Neutrophil (primary cell): Measurements from ENCODE around the gene VGF.
"Not testable (repeated sequence)": the region's sequence is repeated elsewhere in the genome, so short reads cannot be mapped to it uniquely, and the experiment has no call there.

Source experiments
- H3K27ac ChIP-seq: fragments of 200-600 bp; sonication (generic); 2 replicates; pipeline ENCODE4 v1.5.1; 2016; ENCODE audit warnings: mild to moderate bottlenecking, moderate library complexity
- H3K27me3 ChIP-seq: fragments of 200-600 bp; sonication (generic); 2 replicates; pipeline ENCODE4 v1.6.0; 2016; ENCODE audit warnings: mild to moderate bottlenecking
- H3K36me3 ChIP-seq: fragments of 200-600 bp; sonication (generic); 2 replicates; pipeline ENCODE4 v1.5.1; 2017
- H3K4me1 ChIP-seq, 2 experiments: fragments of 200-600 bp in 1 of 2; sonication (generic) in 1 of 2; 1 replicate in 1 of 2; 2 replicates in 1 of 2; pipeline versions ENCODE4 v1.5.1 to v1.6.1; 2013 to 2016; ENCODE audit warnings: low read depth in 1 of 2, low read length in 1 of 2, mild to moderate bottlenecking in 1 of 2, moderate library complexity in 1 of 2; ENCODE audit not compliant: control insufficient read depth in 1 of 2, insufficient read depth in 1 of 2
- H3K4me3 ChIP-seq, 2 experiments: fragments of 200-600 bp in 1 of 2; sonication (generic) in 1 of 2; 1 replicate in 1 of 2; 2 replicates in 1 of 2; pipeline ENCODE4 v1.5.1; 2013 to 2016; ENCODE audit warnings: low read depth in 1 of 2, low read length in 1 of 2, mild to moderate bottlenecking in 1 of 2, moderate library complexity in 1 of 2
- H3K9me3 ChIP-seq: fragments of 200-600 bp; sonication (generic); 2 replicates; pipeline ENCODE4 v1.5.1; 2016
- TF ChIP-seq, protein P1 (sequence below): fragments of 200-600 bp; sonication (generic); IDR thresholded peaks from 2 replicates; pipeline ENCODE4 v1.5.1; 2016; ENCODE audit warnings: antibody characterized with exemption

The VGF gene

GRCh38 chr7:101207459-101207858, 42.1 kb upstream of the VGF start:
- peaks cover 9 to 16% of the 10 kb centered on the region in 2 experiments for H3K4me1 ChIP-seq
- no peak overlapping the region for H3K4me3 ChIP-seq
- H3K9me3 ChIP-seq = no peaks in the 10 kb centered on the region
- TF ChIP-seq, protein P1, sequence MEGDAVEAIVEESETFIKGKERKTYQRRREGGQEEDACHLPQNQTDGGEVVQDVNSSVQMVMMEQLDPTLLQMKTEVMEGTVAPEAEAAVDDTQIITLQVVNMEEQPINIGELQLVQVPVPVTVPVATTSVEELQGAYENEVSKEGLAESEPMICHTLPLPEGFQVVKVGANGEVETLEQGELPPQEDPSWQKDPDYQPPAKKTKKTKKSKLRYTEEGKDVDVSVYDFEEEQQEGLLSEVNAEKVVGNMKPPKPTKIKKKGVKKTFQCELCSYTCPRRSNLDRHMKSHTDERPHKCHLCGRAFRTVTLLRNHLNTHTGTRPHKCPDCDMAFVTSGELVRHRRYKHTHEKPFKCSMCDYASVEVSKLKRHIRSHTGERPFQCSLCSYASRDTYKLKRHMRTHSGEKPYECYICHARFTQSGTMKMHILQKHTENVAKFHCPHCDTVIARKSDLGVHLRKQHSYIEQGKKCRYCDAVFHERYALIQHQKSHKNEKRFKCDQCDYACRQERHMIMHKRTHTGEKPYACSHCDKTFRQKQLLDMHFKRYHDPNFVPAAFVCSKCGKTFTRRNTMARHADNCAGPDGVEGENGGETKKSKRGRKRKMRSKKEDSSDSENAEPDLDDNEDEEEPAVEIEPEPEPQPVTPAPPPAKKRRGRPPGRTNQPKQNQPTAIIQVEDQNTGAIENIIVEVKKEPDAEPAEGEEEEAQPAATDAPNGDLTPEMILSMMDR = no peak
- no peak overlapping the region for H3K27ac ChIP-seq
- peaks cover 56% of the 10 kb centered on the region for H3K36me3 ChIP-seq
- H3K27me3 ChIP-seq = peaks cover 19% of the 10 kb centered on the region

GRCh38 chr7:101206665-101207042, 41.3 kb upstream of the VGF start:
- Histone ChIP-seq H3K36me3 (peaks cover 49% of the 10 kb centered on the region), H3K4me1 (peaks cover 9 to 23% of the 10 kb centered on the region in 2 experiments), H3K27me3 (peaks cover 27% of the 10 kb centered on the region), H3K27ac (no peak overlapping the region), H3K4me3 (no peak overlapping the region), H3K9me3 (no peaks in the 10 kb centered on the region)
- TF ChIP-seq, protein P1 = no peak

GRCh38 chr7:101205901-101206664, 40.7 kb upstream of the VGF start:
- peaks cover 43% of the 10 kb centered on the region for H3K36me3 ChIP-seq
- no peak overlapping the region for H3K4me3 ChIP-seq
- TF ChIP-seq, protein P1 = no peak

DNA sequence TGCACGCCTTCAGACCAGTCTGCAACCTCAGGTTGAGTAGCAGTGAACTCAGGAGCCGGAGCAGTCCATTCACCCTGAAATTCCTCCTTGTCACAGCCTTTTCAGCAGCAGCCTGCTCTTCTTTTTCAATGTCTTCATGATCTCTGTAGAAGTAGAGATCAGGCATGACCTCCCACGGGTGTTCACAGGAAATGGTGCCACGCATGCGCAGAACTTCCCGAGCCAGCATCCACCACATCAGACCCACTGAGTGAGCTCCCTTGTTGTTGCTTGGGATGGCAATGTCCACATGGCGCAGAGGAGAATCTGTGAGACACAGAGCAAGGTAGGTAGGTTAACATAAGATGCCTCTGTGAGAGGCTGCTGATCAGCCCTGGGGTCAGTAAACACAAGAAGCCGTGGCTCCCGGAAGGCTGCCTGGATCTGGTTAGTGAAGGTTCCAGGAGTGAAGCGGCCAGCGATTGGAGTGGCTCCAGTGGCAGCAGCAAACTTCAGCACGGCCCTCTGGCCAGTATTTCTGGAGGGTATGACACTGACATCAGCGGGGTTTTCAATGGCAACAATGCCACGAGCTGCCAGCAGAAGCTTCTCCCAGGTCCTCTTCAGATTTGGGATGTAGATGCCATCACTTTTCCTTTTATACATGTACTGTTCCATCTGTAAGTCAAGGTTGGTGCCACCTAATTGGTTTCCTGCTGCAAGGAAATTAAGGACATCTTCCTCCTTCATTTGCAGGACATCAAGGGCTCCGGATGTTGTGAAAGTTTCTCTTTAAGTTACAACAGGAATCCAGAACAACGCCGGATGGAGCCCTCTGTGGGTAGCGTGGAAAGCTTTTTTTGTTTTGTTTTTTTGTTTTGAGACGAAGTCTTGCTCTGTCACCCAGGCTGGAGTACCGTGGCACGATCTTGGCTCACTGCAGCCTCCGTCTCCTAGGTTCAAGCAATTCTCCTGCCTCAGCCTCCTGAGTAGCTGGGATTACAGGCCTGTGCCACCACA, 38.7 kb upstream of the VGF start:
- Histone ChIP-seq H3K36me3 (peaks cover 27% of the 10 kb centered on the region), H3K4me1 (peaks cover 9 to 25% of the 10 kb centered on the region in 2 experiments), H3K27ac (peak overlapping the region; percentile 46), H3K27me3 (peaks cover 53% of the 10 kb centered on the region)
- H3K4me3 ChIP-seq, H3K9me3 ChIP-seq: not testable (repeated sequence)

More at GRCh38 chr7:101205901-101206664, 40.7 kb upstream of the VGF start:
- H3K27me3 ChIP-seq = peaks cover 33% of the 10 kb centered on the region
- peaks cover 9 to 25% of the 10 kb centered on the region in 2 experiments for H3K4me1 ChIP-seq
- H3K9me3 ChIP-seq = no peaks in the 10 kb centered on the region
- H3K27ac ChIP-seq = no peak overlapping the region

GRCh38 chr7:101202603-101202918, 37.2 kb upstream of the VGF start:
- peaks cover 15% of the 10 kb centered on the region for H3K36me3 ChIP-seq
- H3K4me1 ChIP-seq = peaks cover 9 to 25% of the 10 kb centered on the region in 2 experiments
- H3K9me3 ChIP-seq = no peaks in the 10 kb centered on the region
- H3K4me3 ChIP-seq = no peak overlapping the region
- peaks cover 68% of the 10 kb centered on the region for H3K27me3 ChIP-seq
- TF ChIP-seq, protein P1 = no peak
- H3K27ac ChIP-seq = no peak overlapping the region
